GM18858 (cell line): Measurements from ENCODE around the gene UTS2B.
A peak's percentile ranks its signal among the peaks of the same experiment; 100 is the strongest.

Experiments used
- ATAC-seq: cut with Tn5 transposase; IDR thresholded peaks from one replicate; pipeline ENCODE4 v1.9.1; 2021; ENCODE audit not compliant: unreplicated experiment

UTS2B gene

DNA sequence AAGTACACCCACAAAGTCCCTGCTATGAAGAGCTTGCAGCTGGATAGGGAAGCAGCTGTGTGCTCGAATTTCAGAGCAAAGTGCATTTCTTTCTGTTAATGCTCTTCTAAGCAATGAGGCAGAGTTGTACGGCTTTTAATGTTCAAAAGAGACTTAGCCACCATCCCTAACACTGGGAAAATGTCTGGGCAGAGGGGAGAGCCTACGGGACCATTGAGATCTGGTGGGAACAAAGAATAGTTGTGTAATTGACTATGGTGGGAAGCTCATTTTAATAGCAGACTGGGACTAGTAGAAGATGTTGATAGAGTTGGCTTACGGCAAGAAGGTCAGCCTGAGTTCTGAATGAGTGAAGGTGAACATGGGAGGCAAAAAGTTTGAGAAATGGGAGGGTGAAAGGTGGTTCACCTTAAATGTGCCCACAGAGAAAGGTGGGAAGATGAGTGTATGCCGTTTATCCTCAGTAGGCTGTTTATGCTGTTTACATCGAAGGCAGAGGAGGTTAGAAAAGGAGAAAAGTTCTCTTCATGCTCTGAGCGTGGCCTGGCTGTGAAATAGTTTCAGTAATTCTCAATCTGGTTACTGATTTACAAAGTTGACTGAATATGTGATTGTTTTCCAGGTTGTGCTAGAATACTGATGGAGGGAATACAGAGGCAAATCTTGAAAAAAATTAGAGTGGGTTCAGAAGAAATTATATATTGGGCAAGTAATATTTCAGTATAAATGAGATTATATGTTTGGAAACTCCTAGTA is 22.9 kb upstream of the UTS2B start:
- ATAC-seq: no peak

DNA sequence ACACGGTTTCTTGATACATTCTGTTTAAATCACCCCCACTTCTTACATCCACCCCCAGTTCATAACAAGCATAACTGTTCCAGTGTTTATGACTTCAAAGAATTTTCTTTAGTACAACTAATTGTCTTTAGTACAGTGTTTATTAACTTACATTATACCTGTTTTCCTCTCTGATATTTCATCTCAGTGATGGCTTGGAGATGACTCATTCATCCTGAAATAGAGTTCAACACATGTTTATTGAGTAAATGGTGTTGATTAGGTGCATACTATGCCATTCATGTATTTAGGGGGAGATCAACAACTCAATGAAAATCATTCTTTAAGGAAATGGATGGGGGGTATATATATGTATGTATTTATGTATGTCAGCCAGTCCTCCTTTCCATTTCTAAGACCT is 21.7 kb upstream of the UTS2B start:
- no peak for ATAC-seq

DNA sequence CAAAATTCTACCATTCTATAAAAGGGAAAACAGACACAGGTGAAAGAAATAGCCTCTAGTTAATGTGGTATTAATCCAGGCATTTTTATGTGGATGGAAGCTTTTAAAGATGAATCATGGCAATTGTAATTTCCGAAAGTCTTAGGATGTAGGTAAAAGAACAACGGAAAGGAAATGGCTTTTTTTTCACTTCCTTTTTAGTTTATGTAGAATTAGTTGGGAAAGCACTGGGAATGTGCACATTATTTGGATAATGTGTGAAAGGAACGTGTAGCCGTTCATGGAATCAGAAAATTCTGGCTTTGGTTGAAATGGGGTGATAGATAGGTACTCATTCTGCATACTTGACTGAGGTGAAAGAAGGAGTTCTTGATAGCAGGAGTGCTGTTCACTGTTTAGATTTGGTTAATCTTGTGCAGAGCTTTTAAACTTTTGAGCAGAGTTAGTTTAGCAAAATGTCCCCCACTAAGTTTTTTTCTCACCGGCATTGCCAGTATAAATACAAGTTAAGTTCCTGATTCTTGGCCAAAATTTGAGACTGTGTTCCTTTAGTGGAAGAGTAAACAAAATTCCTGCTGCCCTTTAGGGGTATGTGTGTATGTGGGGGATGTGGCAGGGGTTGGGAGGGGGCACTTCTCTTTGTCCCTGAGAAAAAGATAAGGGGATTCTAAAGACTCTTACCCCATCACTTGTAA is 20.2 kb upstream of the UTS2B start:
- no peak for ATAC-seq

DNA sequence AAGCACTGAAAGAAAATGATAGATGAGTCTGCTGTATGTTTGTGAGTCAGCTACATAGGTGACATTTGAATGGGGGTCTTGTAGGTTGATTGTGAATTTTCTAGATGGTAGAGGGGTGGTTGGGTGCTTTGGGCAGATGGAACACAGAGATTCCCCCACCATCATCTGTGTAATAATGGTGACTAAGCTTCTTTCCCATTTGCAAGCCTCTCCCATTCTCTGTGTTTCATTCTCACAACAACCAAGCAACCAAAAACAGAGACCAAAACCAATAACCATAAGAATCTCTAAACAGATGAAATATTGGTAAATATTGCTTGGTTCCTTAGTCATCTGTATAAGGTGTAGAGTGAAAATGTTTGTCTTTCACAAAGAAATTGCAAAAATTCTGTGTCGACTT is 17.8 kb upstream of the UTS2B start:
- peak; percentile 32 for ATAC-seq

DNA sequence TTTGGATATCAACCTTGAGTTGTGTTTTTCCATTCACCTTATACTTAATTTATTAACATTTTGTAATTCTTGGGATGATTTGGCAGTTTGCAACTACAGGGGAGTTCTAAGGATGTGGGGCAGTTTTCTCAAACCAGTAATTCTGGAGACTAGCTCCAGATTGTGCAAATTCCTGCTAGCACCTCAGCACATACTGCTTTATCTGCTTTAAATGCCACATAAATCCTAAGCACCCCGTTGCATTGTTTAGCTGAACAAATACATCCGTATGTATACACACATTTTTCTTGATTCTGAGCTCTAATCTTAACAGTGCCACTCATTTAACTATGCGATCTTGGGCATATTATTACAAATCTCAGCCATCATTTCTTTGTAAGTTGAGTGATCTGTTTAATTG is 16.9 kb upstream of the UTS2B start:
- ATAC-seq: no peak

DNA sequence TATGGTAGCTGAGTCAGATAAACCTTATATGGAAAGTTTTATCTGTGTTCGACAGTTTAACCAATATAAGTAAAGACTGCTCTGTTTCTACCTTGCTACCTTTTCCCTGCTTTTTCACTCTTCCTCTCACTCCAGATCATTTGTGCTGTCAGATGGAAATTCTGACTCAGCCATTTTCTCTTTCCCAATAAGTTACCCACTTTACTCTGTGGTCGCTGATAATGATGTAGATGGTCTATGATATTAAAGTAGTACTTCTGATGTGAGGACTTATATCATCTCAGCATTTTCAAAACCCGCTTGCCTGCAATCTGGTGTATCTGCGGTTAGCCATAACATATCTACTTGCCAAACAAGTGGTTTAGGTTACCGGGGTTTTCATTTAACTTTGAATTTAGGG is 15.0 kb upstream of the UTS2B start:
- ATAC-seq: no peak

DNA sequence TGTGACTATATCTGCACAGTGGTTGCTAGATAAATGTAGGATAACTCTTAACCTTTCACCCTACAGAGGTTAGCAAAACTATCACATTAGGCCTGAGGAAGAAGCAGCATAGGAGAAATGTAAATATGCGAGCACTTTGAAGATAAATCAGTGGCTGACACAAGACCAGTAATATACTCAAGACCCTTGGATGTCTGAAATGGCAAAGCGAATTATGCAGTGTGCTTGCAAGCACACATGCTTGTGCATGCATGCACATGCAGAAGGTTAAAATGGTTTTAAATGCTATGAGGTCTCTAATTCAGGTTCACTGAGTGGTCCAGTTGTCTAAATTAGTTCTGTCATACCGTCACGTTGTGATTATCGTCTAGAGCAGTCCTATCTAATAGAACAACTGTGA is 13.6 kb upstream of the UTS2B start:
- no peak for ATAC-seq

DNA sequence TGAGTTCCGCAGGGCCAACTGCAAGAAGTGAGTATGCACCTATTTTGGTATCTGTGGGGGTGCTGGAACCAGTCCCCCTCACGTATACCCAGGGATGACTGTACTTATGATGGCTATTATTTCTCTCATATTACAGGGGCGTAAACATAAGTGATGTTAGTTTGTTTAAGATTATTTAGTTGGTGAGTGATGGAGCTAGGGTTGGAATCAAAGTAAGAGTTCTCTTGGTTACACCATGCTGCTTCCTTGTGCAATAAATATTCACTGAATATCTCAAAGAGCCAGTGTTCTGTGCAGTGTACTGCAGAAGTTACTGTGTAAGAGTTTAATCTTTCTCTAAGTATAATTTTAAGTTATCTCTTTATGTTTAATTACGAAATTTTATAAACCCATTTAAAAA is 12.8 kb upstream of the UTS2B start:
- no peak for ATAC-seq

DNA sequence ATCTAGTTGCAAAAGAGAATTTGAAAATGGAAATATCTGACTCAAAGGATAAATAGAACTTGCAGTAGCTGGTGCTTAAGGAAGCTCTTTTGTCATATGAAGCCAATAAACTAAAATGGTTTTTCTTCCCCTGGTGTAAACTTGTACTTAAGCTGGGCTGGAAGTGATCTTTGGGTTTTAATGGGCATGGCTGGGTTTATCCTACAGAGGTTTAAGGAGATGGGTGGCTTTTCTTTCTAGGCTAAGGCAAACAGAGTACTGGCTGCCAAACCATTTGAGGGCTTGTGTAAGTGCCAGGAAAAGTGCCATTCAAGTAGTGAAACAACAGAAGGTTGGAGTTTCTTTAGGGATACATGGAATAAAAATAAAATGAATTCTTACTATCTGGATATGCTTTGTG is 12.1 kb upstream of the UTS2B start:
- ATAC-seq: no peak

DNA sequence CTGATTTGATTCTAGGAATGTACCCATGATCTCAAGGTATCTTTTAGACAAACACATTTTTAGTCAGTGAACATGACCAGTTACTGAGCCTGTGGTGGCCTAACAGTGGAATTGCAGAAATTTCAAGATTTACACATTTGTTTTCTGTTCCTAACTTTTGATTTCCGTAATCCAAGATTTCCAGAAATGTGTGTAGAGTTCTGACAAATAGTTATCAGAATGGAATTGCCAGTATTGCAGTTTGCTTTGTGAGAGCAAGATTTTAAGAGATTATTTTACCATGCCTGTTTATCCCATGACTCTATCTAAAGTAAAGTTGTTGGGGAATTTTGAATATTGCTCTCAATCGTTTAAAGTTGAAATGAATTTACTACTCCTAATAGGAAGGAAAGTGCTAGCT is 11.7 kb upstream of the UTS2B start:
- ATAC-seq: no peak

DNA sequence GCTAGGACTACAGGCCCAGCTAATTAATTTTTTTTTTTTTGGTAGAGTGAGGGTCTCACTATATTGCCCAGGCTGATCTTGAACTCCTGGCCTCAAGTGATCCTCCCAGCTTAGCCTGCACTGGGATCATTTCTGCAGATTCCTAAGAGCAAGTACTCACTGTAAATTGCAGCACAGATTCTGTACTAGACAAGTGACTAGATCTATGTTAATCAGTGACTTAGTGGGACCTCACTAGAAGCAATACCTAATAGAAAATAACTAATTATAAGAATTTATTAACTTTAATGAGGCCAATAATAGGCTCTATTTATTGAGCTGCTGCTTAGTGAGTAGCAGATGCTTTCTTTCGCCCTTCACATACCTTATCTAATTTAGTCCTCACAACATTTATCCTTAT is 10.6 kb upstream of the UTS2B start:
- ATAC-seq: no peak

DNA sequence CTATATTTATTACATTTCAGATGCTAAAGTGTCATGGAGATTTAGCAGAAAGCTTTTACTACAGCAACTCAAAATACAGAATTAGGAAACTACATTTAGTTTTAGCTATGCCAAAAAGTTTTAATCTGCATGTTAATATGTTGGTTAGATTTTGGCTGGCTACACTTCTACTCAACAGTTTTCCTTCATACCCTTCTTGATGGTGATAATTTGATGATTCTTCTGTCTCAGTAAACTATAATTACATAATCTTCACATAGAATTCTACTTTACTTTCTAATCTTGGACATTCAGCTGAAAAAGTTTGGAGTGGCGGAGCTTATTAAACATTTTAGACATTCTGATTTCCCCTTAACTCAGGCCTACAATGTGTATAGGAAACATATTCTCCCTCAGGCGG is 10.0 kb upstream of the UTS2B start:
- no peak for ATAC-seq

DNA sequence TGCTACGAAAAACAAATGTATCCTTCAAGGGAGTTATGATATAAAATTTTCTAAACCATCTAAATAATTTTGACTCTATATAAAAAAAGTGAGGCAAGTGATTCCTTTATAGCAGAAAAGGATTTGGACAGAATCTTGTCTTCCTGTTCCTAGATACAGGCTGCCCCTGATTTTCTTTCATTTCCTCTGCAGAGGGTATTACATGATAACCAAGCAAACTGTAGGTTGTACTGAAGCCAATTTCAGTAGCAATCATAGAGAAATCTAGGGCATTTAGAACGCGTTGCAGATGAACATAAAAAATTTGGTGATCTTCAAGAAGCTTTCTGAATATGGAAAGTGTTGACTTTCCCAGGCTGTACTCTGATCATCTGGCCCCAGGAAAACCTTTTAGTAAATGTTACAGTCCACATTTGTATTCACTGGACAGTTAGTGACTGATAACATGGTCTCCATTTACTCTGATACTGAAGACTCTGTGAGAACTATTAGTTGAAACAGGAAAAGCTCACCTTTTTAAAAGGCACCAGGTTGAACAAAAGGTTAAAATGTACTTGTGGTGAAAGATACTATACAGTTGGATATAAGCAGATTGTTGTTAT is 9.1 kb upstream of the UTS2B start:
- ATAC-seq: no peak

DNA sequence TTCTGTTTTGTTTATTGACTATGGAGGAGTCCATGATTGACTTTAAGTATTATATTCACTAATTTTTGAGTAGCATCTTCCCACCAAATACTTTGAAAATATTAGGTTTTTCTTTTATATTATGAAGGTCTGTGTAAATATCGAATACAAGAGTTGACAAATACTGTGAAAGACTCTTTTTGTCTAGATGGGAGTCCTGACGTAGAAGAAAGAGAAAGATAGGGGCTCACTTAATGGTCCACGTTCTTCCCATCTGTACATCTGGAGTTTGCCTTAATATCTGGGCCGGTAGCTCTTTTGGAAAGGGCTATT is 7.8 kb upstream of the UTS2B start:
- ATAC-seq: no peak

DNA sequence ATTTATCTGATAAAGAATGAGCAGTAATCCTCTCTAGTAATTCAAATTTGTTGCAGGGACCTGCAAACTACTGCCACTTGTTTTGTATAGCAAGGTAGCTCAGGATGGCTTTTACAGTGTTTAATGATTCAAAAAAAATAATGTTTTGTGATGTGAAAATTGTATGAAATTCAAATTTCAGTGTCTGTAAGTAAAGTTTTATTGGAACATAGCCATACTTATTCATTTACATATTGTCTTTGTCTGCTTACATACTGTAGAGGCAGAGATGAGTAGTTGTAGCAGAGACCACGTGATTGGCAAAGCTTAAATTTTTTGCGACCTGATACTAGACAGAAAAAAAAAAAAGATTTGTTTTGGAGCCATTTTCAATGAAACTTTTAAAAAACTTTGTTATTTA is 6.5 kb upstream of the UTS2B start:
- ATAC-seq: no peak

DNA sequence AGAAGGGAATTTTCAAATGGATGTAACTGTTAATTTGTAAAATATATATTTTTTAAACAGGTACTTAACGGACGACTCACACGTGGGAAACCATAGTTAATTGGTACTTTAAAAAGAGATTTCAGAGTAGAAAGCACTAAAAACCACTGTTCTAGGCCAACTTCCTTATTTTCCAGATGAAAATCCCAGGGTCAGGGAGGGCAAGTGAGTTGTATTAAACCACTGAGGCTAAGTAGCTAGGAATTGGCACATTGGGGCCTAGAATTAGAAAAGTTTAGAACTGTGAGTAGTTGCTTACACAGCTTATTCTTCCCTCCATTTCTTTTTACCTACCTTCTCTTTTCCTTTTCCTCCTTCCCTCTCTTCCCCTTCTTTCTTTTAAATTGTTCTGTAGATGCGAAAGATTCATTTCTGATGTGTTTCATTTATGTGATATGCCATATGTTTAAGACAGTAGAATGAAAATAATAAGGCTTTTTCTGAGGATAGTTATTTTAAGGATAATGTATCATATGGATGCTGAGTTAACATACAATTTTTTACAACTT is 4.1 kb upstream of the UTS2B start:
- ATAC-seq: no peak

DNA sequence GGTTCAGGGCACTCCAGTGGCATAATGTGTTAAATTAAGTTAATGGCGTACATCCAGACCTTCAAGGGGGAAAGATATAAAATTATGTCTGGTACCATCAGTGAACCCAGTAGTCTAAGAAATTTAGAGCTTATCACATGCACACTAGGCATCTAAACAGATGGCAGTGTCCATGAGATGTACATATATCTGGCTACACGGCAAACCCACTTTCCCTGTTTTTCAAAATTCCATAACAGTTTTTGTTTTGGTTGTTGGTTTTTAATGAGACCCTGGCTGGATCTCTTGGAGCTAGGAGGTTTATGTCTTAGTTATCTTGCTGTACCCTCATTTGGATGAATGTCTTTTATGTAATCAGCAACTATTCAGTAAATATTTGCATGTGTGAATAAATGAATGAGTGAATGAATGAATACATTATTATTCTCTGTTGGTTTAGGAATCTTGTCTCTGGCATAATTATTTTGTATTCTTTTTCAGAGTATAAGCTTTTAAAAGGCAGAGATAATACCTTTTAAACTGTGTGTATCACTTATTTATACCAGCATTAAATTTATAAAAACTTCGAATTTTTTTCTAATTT is 3.1 kb upstream of the UTS2B start:
- ATAC-seq: no peak

DNA sequence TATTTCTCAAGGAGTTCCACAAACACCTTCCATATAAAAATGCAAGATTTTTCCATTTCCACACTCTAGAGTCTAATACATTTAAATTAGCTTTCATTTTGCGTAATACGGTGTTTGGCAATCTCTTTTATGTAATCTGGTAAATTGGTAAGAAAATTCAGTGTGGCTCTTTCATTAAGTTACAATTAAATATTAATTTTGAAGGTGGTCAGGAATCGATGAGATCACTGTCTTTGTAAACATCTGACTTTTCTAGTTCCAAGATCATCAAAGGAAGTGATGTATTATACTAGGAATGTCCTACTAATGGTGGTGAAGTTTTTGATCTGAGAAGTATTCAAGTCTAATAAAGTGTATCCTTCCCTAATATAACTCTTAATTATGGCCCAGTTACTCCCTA is 1.1 kb upstream of the UTS2B start:
- ATAC-seq: no peak

DNA sequence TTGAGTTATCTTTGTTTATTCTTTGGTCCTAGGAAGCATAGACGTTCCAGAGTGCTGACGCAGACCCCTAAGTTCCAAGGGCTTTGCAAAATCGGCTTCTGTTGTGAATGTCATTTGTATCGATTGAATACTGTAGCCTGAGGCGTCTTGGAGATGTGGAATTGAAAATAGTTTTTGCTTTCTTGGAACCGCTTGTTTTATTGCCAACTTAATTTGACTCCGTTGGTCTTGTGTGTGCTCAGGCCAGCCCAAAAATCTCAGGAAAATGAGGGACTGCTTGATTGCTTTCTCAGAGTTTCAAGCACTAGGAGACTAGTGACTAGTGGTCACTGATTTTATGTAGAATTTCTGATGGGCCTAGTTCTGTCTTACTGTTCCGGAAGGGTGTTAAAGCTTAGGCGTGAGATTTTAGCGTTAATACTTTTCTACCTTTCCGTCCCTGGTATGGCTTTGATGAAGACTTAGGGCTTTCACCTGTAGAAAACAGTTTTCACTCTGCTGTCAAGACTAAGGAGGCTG is 263 bp upstream of the UTS2B start:
- no peak for ATAC-seq

DNA sequence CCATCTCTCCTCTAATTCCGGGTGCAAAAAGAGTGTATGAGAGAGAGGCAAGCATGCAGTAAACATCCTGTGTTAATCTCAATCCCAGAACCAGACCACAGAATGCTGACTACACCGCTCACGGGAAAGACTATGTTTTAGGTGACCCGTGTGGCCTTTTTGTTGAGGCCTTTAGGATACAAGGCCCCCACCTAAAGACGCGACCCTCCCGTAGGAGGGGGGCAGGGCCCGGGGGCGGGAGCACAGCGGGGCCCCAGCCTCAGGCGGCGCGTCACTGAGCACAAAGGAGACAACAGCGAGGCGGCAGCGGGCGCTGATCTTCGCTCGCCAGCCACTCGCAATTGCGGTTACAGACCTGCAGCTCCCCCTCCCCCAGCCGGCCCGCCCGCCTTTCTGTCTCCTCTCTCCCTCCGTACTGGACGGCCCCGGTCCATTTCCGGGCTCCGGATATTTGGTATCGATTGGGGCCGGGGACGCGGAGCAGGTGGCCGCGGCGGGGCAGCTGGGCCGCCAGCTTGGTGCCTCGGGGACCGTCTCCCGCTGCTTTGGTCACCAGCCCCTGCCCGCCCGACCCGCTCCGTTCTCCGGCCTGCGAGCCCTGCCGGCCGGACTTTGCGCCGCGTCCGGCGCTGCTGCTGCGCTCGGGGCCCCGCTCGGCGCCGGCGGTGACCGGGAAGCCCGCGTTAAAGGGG is 1.2 kb downstream of the UTS2B start, which contains the start of gene CCDC50:
Gene CCDC50, plus strand, starts transcription at position 433 of the 692 bp plus-strand sequence. CDS start 281 bp downstream, outside the sequence.
- peak; percentile 56 for ATAC-seq

DNA sequence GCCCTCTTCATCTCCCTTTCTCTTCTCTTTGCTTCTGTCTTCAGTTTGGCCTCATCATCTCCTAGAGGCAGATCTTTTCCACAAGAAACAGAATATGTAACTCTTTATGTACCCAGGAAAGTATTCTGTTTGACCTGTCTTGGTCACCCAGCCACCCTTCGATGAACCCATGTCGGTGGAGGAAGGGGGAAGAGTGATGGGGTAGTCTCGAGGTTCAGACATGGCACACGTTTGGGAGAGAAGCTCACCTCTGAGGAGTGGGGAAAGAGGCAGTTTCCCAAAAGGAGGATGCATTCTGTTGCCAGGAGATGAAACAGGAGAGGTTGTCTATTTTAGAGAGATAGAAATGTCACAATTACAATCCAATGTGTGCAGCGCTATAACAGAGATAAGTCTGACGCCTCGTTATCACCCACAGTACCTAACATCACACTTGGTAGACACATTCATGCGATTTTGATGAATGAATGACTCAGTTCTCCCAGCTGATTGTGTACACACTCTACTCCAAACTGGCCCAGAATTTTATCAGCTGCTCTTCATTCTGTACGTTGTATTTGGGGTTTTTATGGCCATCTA is 1.9 kb downstream of the UTS2B start:
- ATAC-seq: no peak
